Measurements from ENCODE around the gene CALML4. TPM values are rescaled to one million over a fixed set of nuclear protein-coding genes. Genes with fewer than 3 reads are reported as not detected.

CALML4 gene
- total RNA-seq, 1 experiment from 2014 or later: 19.5 TPM

DNA sequence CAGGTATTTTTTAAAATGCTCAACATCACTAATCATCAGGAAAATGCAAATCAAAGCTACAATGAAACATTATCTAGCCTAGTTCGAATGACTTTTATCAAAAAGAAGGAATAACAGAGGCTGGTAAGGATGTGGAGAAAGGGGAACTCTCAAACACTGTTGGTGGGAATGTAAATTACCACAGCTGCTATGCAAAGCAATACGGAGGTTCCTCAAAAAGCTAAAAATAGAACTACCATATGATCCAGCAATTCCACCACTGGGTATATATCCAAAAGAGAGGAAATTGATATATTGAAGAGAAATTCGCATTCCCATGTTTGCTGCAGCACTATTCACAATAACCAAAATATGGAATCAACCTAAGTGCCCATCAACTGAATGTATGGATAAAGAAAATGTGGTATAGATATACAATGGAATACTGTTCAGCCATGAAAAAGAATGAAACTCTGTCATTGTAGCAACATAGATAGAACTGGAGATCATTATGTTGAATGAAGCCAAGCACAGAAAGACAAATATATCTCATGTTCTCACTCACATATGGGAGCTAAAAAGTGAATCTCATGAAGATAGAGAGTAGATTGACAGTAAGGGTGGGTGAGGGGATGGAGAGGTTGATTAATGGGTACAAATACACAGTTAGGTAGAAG, 44.1 kb upstream of the CALML4 start:
- no peaks in the 10 kb centered on the region for H3K36me3 ChIP-seq (ENCODE audit: control insufficient read depth, insufficient read depth, low read length)
- DNase-seq: no peak
- H3K27me3 Mint-ChIP-seq (ENCODE audit: insufficient read depth, unreplicated experiment): peaks cover 2% of the 10 kb centered on the region
- H3K4me3 ChIP-seq (ENCODE audit: low read depth, low read length): no peak overlapping the region
- no peaks in the 10 kb centered on the region for H3K4me1 ChIP-seq
- H3K4me1 Mint-ChIP-seq (ENCODE audit: low read depth, unreplicated experiment): no peaks in the 10 kb centered on the region
- H3K27ac Mint-ChIP-seq (ENCODE audit: unreplicated experiment): no peak overlapping the region
- intact Hi-C loops (cut with micrococcal nuclease; ENCODE audit: unreplicated experiment): no loop called here
- no TSS peak for BruUV-seq (replicated peaks)
- H3K36me3 Mint-ChIP-seq (ENCODE audit: insufficient read depth, unreplicated experiment): no peaks in the 10 kb centered on the region
- POLR2A ChIA-PET: no interaction called here
- H3K4me3 Mint-ChIP-seq (ENCODE audit: unreplicated experiment): no peak overlapping the region
- peaks cover 4% of the 10 kb centered on the region; the same call in 1 of the 2 replicates for H3K9me3 ChIP-seq
- peaks cover 9% of the 10 kb centered on the region for H3K9me3 Mint-ChIP-seq (ENCODE audit: unreplicated experiment)
- H3K27me3 ChIP-seq (replicated peaks; ENCODE audit: control insufficient read depth, insufficient read depth, low read length): no peaks in the 10 kb centered on the region
- TF ChIP-seq CTCF (IDR thresholded peaks at IDR 0.05; ENCODE audit: insufficient read depth in 1 of 2, low read depth in 1 of 2, low read length in 1 of 2, severe bottlenecking in 1 of 2, unreplicated experiment in 1 of 2): no peak
- CTCF ChIA-PET: interaction anchor here (1.6 kb wide), 1 partner anchor 57 kb away, joined by 4 read pairs; no protein-coding TSS in a partner anchor

GRCh38 chr15:68244235-68244634, 39.1 kb upstream of the CALML4 start:
- Mint-ChIP-seq H3K9me3 (ENCODE audit: unreplicated experiment) (peaks cover 9% of the 10 kb centered on the region), H3K4me3 (ENCODE audit: unreplicated experiment) (no peak overlapping the region), H3K27ac (ENCODE audit: unreplicated experiment) (no peak overlapping the region), H3K27me3 (ENCODE audit: insufficient read depth, unreplicated experiment) (peaks cover 2% of the 10 kb centered on the region), H3K4me1 (ENCODE audit: low read depth, unreplicated experiment) (no peaks in the 10 kb centered on the region), H3K36me3 (ENCODE audit: insufficient read depth, unreplicated experiment) (no peaks in the 10 kb centered on the region)
- CTCF ChIA-PET: no interaction called here
- BruUV-seq (replicated peaks): no TSS peak
- no peak overlapping the region for H3K4me3 ChIP-seq (ENCODE audit: low read depth, low read length)
- H3K36me3 ChIP-seq (ENCODE audit: control insufficient read depth, insufficient read depth, low read length): no peaks in the 10 kb centered on the region
- POLR2A ChIA-PET: no interaction called here
- DNase-seq: no peak
- H3K4me1 ChIP-seq: no peaks in the 10 kb centered on the region
- H3K9me3 ChIP-seq: peaks cover 4% of the 10 kb centered on the region; the same call in 1 of the 2 replicates
- no peaks in the 10 kb centered on the region for H3K27me3 ChIP-seq (replicated peaks; ENCODE audit: control insufficient read depth, insufficient read depth, low read length)
- TF ChIP-seq CTCF (IDR thresholded peaks at IDR 0.05; ENCODE audit: insufficient read depth in 1 of 2, low read depth in 1 of 2, low read length in 1 of 2, severe bottlenecking in 1 of 2, unreplicated experiment in 1 of 2): no peak
- intact Hi-C loops (cut with micrococcal nuclease; ENCODE audit: unreplicated experiment): no loop called here

DNA sequence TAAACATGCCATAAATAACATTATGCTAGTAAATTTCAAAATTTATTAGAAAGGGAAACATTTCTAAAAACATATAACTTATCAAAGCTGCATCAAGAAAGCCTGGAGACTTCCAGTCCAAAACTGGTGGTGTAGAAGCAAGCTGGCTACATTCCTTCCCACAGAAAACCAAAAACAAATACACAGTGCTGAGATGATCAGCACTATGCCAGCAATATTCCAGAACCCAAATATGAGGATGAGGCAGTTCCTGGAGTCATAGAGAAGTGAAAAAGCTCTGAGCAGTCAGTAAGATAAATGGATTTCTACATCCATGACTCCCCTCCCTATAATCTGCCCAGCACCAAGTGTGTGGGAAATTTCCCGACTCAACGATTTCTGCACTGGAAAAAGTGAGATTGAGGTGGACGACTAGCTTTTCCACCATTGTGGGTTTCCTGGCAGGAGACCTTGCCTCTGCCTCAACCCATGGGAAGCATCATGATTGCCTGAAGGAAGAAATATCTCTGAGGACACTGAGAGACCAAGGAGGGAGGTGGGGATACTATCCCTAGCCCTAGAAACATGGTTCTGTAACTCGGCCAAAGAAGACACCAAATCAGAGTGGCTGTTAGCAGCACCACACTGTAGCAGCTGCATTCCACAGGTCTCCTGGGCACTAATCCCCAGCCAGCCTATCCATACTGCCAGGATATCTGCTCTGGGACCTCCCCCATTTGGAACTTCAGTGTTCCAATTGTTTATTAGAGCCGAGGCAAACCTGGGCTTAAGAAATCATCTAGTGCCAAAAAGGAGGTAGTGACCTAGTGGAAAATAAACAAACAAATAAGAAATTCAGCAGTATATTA, 36.2 kb upstream of the CALML4 start:
- no peak for TF ChIP-seq CTCF (IDR thresholded peaks at IDR 0.05; ENCODE audit: insufficient read depth in 1 of 2, low read depth in 1 of 2, low read length in 1 of 2, severe bottlenecking in 1 of 2, unreplicated experiment in 1 of 2)
- no peaks in the 10 kb centered on the region for H3K4me1 Mint-ChIP-seq (ENCODE audit: low read depth, unreplicated experiment)
- H3K36me3 Mint-ChIP-seq (ENCODE audit: insufficient read depth, unreplicated experiment): no peaks in the 10 kb centered on the region
- DNase-seq: no peak
- ChIA-PET POLR2A (no interaction called here), CTCF (no interaction called here)
- H3K4me3 Mint-ChIP-seq (ENCODE audit: unreplicated experiment): no peak overlapping the region
- no peaks in the 10 kb centered on the region for H3K27me3 ChIP-seq (replicated peaks; ENCODE audit: control insufficient read depth, insufficient read depth, low read length)
- no TSS peak for BruUV-seq (replicated peaks)
- peaks cover 4% of the 10 kb centered on the region; the same call in 1 of the 2 replicates for H3K9me3 ChIP-seq
- H3K4me3 ChIP-seq (ENCODE audit: low read depth, low read length): no peak overlapping the region
- H3K4me1 ChIP-seq: no peaks in the 10 kb centered on the region
- intact Hi-C loops (cut with micrococcal nuclease; ENCODE audit: unreplicated experiment): no loop called here
- no peaks in the 10 kb centered on the region for H3K27me3 Mint-ChIP-seq (ENCODE audit: insufficient read depth, unreplicated experiment)
- no peaks in the 10 kb centered on the region for H3K36me3 ChIP-seq (ENCODE audit: control insufficient read depth, insufficient read depth, low read length)
- peaks cover 9% of the 10 kb centered on the region for H3K9me3 Mint-ChIP-seq (ENCODE audit: unreplicated experiment)
- H3K27ac Mint-ChIP-seq (ENCODE audit: unreplicated experiment): no peak overlapping the region
